Ovary (tissue), 3 donors: ENCODE results near the gene NRGN.

ENCODE experiments used
- EP300 ChIP-seq: sonication (generic); formaldehyde crosslinking; IDR thresholded peaks from one replicate; pipeline ENCODE4 v1.6.1; 2017; ENCODE audit warnings: antibody characterized with exemption
- POLR2A ChIP-seq: fragments of 450-650 bp; IDR thresholded peaks from one replicate; pipeline ENCODE4 v1.6.1; 2017; ENCODE audit warnings: antibody characterized with exemption, mild to moderate bottlenecking, moderate library complexity
- TF ChIP-seq, protein P1 (sequence below), 3 donors: fragments of 450-650 bp in 2 of 3; fragments of 200-600 bp in 1 of 3; IDR thresholded peaks; one replicate each; pipeline versions ENCODE4 v1.5.1 to v1.8.0; 2016 to 2022; ENCODE audit warnings: antibody characterized with exemption in 3 of 3, mild to moderate bottlenecking in 1 of 3
- donor health status: DM: no; HTN: no; CAD: no.

DNA sequence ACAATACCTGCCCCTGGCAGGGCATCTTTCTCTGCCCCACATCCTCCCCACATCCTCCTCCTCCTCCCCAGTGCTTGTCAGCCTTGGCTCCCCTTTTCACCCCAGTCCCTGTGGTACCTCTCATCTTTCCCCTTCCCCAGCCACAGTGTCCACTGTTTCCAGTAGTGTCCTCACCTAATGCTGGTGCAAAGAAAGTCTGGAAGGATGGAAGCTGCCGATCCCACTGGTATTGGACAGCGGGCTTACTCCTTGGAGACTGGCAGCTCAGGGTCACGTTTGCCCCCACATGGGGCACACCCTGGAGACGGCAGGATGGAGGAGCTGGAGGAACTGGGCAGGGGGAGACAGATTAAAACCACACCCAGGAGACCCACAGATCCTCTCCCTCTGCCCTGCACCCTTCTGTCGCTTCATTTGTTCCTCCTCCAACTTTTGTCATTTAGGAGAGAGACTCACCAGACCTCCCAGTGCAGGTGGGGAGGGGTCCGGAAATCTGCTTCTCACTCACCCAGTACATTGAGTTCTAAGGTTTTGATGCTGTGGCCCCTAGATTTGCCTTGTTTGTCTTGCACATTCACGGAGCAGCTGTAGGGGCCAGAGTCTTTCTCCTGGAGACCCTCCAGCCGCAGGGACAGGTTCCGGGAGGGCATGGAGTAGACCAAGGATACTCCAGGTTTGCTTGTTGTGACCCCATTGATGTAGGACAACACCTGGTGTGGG is 16.5 kb downstream of the NRGN start:
- no peak for TF ChIP-seq POLR2A
- TF ChIP-seq, protein P1, sequence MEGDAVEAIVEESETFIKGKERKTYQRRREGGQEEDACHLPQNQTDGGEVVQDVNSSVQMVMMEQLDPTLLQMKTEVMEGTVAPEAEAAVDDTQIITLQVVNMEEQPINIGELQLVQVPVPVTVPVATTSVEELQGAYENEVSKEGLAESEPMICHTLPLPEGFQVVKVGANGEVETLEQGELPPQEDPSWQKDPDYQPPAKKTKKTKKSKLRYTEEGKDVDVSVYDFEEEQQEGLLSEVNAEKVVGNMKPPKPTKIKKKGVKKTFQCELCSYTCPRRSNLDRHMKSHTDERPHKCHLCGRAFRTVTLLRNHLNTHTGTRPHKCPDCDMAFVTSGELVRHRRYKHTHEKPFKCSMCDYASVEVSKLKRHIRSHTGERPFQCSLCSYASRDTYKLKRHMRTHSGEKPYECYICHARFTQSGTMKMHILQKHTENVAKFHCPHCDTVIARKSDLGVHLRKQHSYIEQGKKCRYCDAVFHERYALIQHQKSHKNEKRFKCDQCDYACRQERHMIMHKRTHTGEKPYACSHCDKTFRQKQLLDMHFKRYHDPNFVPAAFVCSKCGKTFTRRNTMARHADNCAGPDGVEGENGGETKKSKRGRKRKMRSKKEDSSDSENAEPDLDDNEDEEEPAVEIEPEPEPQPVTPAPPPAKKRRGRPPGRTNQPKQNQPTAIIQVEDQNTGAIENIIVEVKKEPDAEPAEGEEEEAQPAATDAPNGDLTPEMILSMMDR (IDR thresholded peaks at IDR 0.05), result no peak
- no peak for TF ChIP-seq EP300
